Activated CD4-positive, CD25-positive, alpha-beta regulatory T cell (primary cell): ENCODE measurements around the gene RHOC.

Source experiments
- DNase-seq, 4 experiments: peaks; one replicate each; lab custom pipeline; 2025; lab: John Stamatoyannopoulos, UW

The RHOC gene

GRCh38 chr1:112678605-112679004 lies 28.3 kb downstream of the RHOC start:
- no peak for DNase-seq

GRCh38 chr1:112677501-112677900 lies 29.4 kb downstream of the RHOC start:
- DNase-seq, result no peak

- no peak for DNase-seq
Measured at GRCh38 chr1:112676543-112676942, 30.4 kb downstream of the RHOC start.

GRCh38 chr1:112675728-112676381 lies 31.1 kb downstream of the RHOC start:
- DNase-seq, result no peak

- peak; percentile 13 to 31 (median 20) for DNase-seq
Measured at GRCh38 chr1:112674986-112675727, 31.8 kb downstream of the RHOC start.

GRCh38 chr1:112674440-112674985 lies 32.4 kb downstream of the RHOC start, which contains the start of gene MOV10:
MOV10 (plus strand) TSS chr1:112674659; CDS start chr1:112674913, 254 bp downstream.
- DNase-seq, result peak; percentile 22 to 31 (median 24)

- no peak for DNase-seq
Measured at GRCh38 chr1:112673592-112674439, 33.1 kb downstream of the RHOC start.

GRCh38 chr1:112672842-112673241 lies 34.1 kb downstream of the RHOC start:
- DNase-seq, result no peak

- no peak for DNase-seq
Measured at GRCh38 chr1:112672009-112672408, 34.9 kb downstream of the RHOC start.

GRCh38 chr1:112666946-112667345 lies 40.0 kb downstream of the RHOC start:
- no peak for DNase-seq

- DNase-seq, result no peak
Measured at GRCh38 chr1:112665857-112666256, 41.1 kb downstream of the RHOC start.

- DNase-seq, result no peak
Measured at GRCh38 chr1:112651205-112651604, 55.7 kb downstream of the RHOC start.
